T-helper 1 cell treated with Interleukin-12 subunit alpha and Interleukin-12 subunit beta and Interleukin-4 antibody, amounts not matched to agents 30 μg/mL and 1 μg/mL, for 36 hours (primary cell): ENCODE data around the gene CAMK2B.

Source experiments
- H3K27ac Mint-ChIP-seq: one replicate; pipeline ENCODE4 v1.8.0; 2021; ENCODE audit warnings: mild to moderate bottlenecking, mixed read lengths
- H3K27me3 Mint-ChIP-seq: one replicate; pipeline ENCODE4 v1.8.0; 2021; ENCODE audit warnings: low read depth, mixed read lengths
- H3K36me3 Mint-ChIP-seq: one replicate; pipeline ENCODE4 v1.8.0; 2021; ENCODE audit warnings: low read depth, mixed read lengths
- H3K4me1 Mint-ChIP-seq: one replicate; pipeline ENCODE4 v1.8.0; 2021; ENCODE audit warnings: low read depth, mixed read lengths
- H3K4me3 Mint-ChIP-seq: one replicate; pipeline ENCODE4 v1.8.0; 2021; ENCODE audit warnings: mild to moderate bottlenecking, moderate library complexity, mixed read lengths
- H3K9me3 Mint-ChIP-seq: one replicate; pipeline ENCODE4 v1.8.0; 2021; ENCODE audit warnings: mixed read lengths

The CAMK2B gene

DNA sequence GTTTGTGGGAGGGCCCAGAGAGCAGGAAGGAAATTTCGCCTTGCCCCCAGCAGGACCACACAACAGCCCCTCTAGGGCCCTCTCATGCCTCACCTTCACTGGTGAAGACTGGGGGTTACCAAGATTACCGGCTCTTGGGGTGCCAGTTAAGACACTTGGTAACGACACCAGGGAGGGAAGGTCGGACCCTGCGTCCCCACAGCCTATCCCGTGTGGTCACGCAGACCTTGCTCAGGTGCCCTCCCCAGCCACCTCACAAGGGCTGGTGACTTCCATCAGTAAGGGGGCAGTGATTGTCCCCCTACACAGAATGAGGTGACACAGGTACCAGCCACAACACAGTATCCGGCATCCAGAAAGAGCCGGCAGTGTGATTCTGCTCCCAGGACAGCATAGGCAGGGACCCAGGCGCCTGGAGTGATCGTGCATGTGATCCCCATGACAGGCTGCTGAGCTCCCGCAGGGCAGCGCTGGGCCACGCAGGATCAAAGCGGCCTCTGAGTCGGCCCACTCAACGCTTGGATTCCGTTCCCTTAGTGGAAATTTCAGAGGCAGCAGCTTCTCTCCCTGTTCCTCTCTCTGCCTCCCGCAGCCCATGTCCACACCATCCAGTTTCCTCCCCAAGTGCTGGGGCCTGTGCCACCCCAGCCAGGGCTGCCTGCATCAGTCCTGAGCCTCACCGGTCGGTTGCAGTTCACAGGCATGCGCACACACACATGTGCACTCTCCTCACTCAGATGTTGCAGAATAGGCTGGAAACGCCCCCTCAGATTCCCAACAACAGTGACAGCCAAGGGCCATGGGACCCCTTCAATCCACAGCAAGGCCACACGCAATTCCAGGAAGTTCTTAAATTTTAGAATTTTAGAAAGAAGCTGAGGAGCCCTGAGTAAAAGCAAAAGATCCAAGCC, 35.8 kb downstream of the CAMK2B start:
- peaks cover 19% of the 10 kb centered on the region for H3K27me3 Mint-ChIP-seq
- no peak overlapping the region for H3K4me3 Mint-ChIP-seq
- no peaks in the 10 kb centered on the region for H3K9me3 Mint-ChIP-seq
- no peak overlapping the region for H3K27ac Mint-ChIP-seq
- no peaks in the 10 kb centered on the region for H3K36me3 Mint-ChIP-seq
- no peaks in the 10 kb centered on the region for H3K4me1 Mint-ChIP-seq

DNA sequence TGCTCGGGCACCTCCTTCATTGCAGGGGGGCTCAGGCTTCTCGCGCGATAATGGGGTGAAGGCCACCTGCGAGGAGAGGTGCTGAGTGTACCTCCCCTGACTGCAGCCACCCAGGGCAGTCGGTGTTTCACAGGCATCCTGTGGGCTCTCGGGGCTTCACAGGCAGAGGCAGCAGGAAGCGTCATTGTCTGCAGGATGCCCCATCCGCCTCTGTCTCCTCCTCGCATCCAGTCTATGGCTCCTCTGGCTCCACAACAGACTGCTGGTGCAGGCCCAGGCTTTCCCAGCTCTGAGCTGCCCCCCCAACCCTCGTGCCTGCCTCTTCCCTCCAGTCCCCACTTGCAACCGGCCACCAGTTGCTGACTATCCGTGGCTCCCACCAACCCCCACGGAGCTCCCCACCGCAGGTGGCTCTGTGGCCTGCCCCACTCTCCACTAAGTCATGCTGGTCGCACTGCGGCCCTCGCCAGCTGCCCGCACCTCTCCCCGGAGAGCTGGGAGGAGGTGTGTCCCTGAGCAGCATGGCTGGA, 36.5 kb downstream of the CAMK2B start:
- no peaks in the 10 kb centered on the region for H3K9me3 Mint-ChIP-seq
- no peak overlapping the region for H3K4me3 Mint-ChIP-seq

DNA sequence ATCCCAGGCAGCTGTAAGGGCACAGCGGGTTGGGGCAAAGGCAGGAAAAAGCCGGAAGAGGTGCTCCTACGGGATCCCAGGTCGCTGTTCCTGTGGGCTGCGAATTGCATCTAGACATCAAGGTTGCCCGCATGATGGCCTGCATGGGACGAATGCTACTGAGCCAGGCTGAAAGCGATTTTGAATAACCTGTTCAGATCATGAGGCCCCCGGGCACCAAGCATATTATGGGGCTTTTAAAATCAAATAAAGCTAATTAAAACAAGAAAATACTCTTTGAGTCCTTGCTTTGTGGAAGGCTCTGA, 37.1 kb downstream of the CAMK2B start:
- H3K9me3 Mint-ChIP-seq = no peaks in the 10 kb centered on the region
- H3K4me3 Mint-ChIP-seq = no peak overlapping the region
- peaks cover 10% of the 10 kb centered on the region for H3K27me3 Mint-ChIP-seq
- no peak overlapping the region for H3K27ac Mint-ChIP-seq
- no peaks in the 10 kb centered on the region for H3K36me3 Mint-ChIP-seq
- H3K4me1 Mint-ChIP-seq = no peaks in the 10 kb centered on the region

More for the DNA sequence above, 36.5 kb downstream of the CAMK2B start:
- Mint-ChIP-seq H3K36me3 (no peaks in the 10 kb centered on the region), H3K27me3 (peaks cover 12% of the 10 kb centered on the region), H3K4me1 (no peaks in the 10 kb centered on the region), H3K27ac (no peak overlapping the region)

DNA sequence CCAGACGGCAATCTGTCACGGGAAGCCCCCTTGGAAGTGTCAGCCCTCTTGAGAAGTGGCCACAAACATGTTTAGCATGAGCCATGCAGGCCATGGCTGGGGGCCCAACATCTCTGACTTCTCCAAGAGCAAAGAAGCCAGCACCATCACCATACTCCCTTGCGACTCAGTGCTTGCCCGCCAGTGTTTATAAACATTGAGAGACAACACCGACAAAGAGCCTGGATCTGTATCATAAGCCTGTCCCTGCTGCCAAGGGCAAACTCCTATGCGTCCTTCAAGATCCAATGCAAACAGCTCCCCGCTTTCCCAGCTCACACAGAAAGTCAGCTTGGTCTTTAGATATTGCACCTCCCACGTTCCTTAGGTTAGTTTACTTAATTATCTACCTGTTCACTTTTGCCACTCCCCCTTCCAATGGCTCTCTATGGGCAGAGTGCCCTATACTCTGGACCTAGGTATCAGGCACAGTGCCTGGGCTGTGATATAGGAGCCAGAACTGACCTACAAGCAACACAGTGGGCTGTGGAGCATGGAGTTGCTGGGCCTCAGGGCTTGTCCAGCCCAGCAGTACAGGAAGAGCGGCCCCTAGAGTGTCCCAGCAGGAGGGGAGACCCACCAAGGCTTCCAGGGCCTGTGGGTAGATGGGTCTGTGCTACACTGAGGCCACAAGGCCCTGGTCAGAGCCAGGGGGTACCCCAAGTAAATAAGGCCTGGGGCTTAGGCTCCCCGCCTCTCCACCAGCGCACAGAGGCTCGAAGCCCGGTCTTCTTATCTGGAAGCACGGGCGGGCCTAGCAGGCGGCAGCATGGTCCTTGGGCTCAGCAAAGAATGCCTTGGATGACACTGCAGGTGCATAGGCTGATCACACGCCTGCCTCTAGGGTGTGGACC, 37.7 kb downstream of the CAMK2B start:
- Mint-ChIP-seq H3K4me1 (no peaks in the 10 kb centered on the region), H3K36me3 (no peaks in the 10 kb centered on the region), H3K9me3 (no peaks in the 10 kb centered on the region), H3K27me3 (peaks cover 10% of the 10 kb centered on the region), H3K4me3 (no peak overlapping the region), H3K27ac (no peak overlapping the region)

DNA sequence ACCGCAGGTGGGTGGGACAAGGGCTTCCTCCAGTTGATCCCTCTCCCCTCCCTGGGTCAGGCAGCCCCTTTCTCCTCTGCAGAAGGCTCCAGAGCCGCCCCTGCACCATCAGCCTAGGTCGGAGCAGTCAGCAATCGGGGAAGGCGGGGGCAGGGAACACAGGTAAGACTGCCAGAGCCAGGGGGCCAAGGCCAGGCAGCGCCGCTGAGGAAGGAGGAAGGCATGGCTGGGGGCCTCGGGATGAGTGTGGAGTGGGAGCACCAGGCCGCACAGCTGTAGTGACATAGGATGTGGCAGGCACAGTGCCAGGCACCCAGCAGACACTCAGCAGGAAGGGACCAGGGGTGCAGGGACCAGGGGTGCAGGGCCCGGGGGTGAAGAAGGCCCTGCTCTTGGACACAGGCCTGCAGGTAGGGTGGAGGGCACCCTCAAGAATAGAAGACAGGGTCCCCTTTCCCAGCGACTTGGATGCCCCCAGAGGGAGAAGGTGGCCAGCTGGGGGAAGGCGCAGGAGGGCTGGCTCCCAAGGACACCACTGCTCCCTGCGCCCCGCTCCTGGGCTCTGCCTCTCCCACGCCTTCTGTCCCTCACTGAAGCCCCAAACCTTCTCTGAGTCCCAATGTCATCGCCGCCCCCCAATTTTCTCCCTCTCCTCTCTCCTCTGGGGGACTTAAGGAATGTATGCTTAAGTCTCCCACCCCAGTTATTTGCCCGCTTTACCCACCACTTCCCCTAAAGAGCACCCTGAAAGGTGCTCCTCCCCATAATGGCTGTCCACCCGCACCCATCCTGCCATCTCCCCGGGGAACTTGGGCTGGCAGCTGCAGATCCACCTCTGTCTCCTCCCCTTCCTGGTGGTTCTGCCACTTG, 38.5 kb downstream of the CAMK2B start:
- H3K4me1 Mint-ChIP-seq = no peaks in the 10 kb centered on the region
- peaks cover 7% of the 10 kb centered on the region for H3K27me3 Mint-ChIP-seq
- no peak overlapping the region for H3K27ac Mint-ChIP-seq
- H3K4me3 Mint-ChIP-seq = no peak overlapping the region
- no peaks in the 10 kb centered on the region for H3K9me3 Mint-ChIP-seq
- no peaks in the 10 kb centered on the region for H3K36me3 Mint-ChIP-seq

DNA sequence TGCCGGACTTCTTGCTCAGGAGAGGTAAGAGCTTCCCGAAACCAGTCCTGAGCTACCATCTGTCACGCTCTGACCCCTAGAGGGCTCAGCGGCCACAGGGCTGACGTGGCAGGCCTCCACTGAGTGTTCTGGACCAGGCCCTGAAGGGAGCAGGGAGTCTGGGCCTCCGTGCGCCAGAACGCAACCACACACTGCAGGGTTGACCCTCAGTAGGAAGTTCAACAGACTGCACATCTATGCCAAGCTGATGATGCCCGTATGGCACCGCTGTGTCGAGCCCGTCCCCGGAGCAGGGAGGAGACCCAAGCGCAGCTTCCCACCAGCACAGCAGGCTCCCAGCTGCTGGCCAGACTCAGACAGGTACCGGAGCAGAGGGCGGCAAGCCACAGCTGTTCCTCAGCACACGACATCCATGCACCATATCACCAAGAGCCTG, 39.2 kb downstream of the CAMK2B start:
- no peak overlapping the region for H3K4me3 Mint-ChIP-seq
- no peaks in the 10 kb centered on the region for H3K9me3 Mint-ChIP-seq
- peaks cover 2% of the 10 kb centered on the region for H3K27me3 Mint-ChIP-seq
- no peaks in the 10 kb centered on the region for H3K36me3 Mint-ChIP-seq
- H3K27ac Mint-ChIP-seq = no peak overlapping the region
- H3K4me1 Mint-ChIP-seq = no peaks in the 10 kb centered on the region

DNA sequence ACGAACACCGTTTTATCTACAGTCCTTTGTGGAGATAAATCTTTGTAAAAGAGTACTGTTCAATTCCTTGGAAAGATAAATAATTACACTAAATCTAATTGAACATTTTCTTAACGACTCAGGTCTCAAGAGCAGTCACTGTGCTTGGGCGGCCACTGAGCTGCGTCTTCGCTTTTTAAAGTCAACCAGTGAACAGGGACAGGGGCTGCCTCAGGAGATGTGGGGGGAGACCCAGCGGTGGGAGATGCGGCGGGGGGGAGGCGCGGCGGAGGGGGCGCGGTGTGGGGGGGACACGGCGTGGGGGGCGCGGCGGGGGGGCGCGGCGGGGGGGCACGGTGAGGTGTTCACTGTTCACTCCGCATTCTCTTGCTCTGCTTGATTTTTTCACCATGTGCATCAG, 39.8 kb downstream of the CAMK2B start:
- no peak overlapping the region for H3K27ac Mint-ChIP-seq
- no peaks in the 10 kb centered on the region for H3K4me1 Mint-ChIP-seq
- H3K4me3 Mint-ChIP-seq = no peak overlapping the region
- H3K27me3 Mint-ChIP-seq = peaks cover 2% of the 10 kb centered on the region
- no peaks in the 10 kb centered on the region for H3K36me3 Mint-ChIP-seq
- H3K9me3 Mint-ChIP-seq = no peaks in the 10 kb centered on the region

DNA sequence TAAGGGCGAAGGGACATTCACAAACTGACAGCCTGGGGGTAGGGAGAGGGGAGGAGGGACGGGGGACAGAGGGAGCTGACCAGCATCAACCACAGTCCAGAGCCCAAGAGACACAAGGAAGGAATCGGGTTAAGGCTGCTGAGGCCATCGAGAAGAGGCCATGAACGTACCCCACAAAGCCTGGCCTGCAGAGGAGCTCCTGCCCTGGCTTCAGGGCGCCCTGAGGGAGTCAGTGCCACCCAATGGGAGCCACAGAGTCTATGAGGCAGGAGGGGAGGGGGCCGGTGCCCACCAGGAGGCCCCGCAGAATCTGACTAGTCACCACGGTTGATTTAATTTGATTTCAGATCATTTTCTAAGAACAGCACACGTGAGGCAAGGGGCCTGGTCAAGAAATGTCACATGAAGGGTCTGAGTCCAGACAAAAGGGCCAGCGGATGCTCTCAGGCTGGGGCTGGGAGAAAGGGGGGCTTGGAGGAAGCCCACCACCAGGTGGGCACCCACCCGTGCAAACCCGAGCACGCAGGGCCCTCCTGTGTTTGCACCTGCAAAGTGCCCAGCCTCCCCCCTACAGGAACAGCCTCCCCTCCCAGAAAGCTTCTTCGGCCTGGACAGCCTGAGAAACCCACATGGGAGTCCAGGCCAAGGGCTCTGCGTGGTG, 40.4 kb downstream of the CAMK2B start:
- no peak overlapping the region for H3K27ac Mint-ChIP-seq

DNA sequence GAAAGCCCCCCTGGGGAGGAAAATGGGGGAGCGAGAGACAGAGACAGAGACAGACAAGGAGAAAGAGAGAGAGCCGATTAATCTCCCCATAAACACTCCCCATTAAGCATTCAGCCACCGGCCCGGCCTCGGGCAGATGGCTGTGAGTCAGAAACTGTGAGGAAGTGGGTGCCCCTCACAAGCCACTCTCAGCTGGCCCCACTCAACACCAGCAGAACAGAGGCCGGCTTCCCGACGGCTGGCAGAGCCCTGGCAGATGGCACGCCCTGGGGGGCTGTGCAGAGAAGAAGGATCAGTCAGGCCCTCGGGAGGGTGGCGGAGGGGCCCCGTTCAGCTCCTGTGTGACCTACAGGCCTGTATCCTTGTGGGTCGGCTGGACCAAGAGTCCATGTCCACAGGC, 41.2 kb downstream of the CAMK2B start:
- H3K4me1 Mint-ChIP-seq = no peaks in the 10 kb centered on the region
- no peaks in the 10 kb centered on the region for H3K36me3 Mint-ChIP-seq
- no peaks in the 10 kb centered on the region for H3K27me3 Mint-ChIP-seq
- no peak overlapping the region for H3K4me3 Mint-ChIP-seq
- no peaks in the 10 kb centered on the region for H3K9me3 Mint-ChIP-seq
- no peak overlapping the region for H3K27ac Mint-ChIP-seq

More for the DNA sequence above, 40.4 kb downstream of the CAMK2B start:
- Mint-ChIP-seq H3K27me3 (no peaks in the 10 kb centered on the region), H3K4me3 (no peak overlapping the region), H3K9me3 (no peaks in the 10 kb centered on the region), H3K4me1 (no peaks in the 10 kb centered on the region), H3K36me3 (no peaks in the 10 kb centered on the region)

DNA sequence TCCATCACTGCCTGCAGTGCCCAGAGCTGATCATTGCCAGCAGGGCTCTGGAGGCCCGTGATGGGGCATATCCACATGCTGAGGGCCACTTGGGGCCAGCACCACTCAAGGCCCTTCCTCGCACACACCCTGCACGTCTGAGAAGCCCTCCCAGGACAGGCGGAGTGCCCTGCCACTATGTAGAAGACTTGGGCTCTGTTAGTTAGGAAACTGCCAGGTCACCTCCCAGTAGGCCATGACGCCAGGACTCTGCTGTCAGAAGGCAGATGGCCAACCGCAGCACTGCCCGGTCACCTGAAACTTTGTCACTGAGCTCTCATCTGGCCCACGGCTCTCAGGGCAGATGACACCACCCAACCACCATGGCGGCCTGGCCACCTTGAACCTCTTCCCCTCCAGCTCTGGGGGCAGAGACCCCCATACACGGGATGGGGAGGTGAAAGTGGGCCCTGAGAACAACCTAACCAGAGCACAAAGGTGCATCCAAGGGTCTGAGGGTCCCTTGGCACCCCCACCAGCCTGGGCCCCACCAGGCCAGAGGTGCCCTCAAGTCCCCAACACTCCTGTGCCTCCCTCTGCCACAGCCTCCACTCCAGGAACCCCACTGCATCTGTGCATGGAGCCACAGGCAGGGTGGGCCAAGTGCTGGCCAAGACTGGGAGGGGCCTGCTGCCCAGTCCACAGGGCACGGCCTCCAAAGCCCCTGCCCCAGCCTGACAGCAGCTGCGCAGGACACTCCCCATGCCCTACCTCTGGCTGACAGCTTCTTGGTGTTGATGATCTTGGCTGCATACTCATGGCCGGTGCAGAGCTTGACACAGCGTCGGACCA, 41.8 kb downstream of the CAMK2B start:
- H3K27ac Mint-ChIP-seq = no peak overlapping the region
- H3K9me3 Mint-ChIP-seq = no peaks in the 10 kb centered on the region
- H3K36me3 Mint-ChIP-seq = no peaks in the 10 kb centered on the region
- no peaks in the 10 kb centered on the region for H3K27me3 Mint-ChIP-seq
- no peaks in the 10 kb centered on the region for H3K4me1 Mint-ChIP-seq
- no peak overlapping the region for H3K4me3 Mint-ChIP-seq

DNA sequence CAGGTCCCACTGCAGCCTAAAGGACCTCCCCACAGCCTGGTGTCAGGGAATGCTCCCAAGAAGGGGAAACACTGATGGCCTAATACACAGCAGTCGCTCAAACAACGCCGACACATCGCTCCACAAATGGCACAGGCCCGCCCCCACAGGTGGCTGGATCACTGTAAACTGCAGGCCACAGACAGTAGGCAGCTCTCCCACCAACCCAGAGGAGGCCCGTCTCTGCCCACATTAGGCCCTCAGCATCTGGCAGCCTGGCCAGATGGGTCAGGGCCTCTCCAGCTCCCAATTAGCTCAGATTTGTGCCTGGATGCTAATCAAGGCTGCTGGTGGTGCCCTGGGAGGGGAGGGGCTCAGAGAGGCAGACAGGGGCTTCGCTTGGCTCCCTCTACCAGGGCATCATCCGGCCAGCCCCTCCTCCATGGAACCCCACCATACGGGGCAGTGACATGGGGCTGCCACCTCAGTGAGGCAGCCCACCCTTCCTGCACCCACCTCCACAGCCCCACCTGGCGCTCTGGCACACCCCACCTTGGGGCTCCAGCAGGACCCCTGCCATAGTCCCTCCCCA, 42.7 kb downstream of the CAMK2B start:
- Mint-ChIP-seq H3K9me3 (no peaks in the 10 kb centered on the region), H3K4me3 (no peak overlapping the region), H3K36me3 (no peaks in the 10 kb centered on the region), H3K4me1 (no peaks in the 10 kb centered on the region), H3K27me3 (no peaks in the 10 kb centered on the region), H3K27ac (no peak overlapping the region)

DNA sequence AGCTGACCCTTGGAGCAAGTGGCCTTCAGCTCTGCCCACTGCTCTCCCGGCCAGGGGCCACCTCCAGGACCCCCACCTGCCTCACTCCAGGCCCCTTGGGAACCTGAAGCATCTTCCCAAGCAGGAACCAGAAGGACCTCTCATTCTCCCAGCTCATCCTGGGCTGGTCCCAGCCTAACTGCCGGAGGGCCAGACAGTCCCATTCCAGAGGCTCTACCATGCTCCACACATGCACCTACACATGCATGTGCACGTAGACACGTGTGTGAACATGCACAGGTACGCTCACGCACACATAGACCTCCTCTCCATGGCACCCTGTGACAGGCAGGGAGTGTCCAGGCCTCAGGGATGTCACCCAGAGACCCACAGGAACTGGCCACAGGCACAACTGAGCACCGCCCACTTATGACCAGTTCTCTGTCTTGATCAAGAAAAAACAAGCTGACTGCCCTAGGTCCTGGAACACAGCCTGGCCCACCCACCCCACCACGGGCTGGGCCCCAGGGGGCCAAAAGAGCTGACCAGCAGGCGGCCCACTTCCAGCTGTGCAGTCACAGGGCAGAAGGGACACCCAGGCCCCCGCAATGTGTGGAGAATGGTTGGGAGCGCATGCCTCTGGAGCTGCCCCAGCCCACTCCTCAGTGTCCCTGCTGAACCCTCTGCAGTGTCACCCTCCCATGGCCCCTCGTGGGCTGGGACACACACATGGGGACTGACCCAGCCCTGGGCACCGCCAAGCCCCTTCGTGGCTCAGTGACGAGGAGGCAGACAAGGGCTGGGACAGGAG, 43.4 kb downstream of the CAMK2B start:
- H3K4me1 Mint-ChIP-seq = no peaks in the 10 kb centered on the region
- H3K36me3 Mint-ChIP-seq = no peaks in the 10 kb centered on the region
- no peak overlapping the region for H3K27ac Mint-ChIP-seq
- no peaks in the 10 kb centered on the region for H3K27me3 Mint-ChIP-seq
- H3K4me3 Mint-ChIP-seq = no peak overlapping the region
- H3K9me3 Mint-ChIP-seq = no peaks in the 10 kb centered on the region
